Endometrial microvascular endothelial cells (primary cell): Measurements from ENCODE around the gene LRRC75B. TPM values are rescaled to one million over a fixed set of nuclear protein-coding genes. Genes with fewer than 3 reads are reported as not detected.
"Not testable (repeated sequence)": the region's sequence is repeated elsewhere in the genome, so short reads cannot be mapped to it uniquely, and the experiment has no call there.

ENCODE experiments used
- in situ Hi-C: cut with HindIII; loops from 2 replicates; pipeline ENCODE4 v1.10.0; 2017; ENCODE audit warnings: low sequenced_read_pairs, low pct_unique_long_range_greater_than_20kb; ENCODE audit errors: inconsistent ontology term
- total RNA-seq: library from RNA; depleted of rRNA; stranded (reverse); fragments of >200 nt; gene quantifications from one replicate; pipeline ENCODE4 v1.2.3, GENCODE V29; 2015; ENCODE audit errors: inconsistent ontology term

LRRC75B gene
- total RNA-seq, 1 donor from 2014 or later: 2.0 TPM

DNA sequence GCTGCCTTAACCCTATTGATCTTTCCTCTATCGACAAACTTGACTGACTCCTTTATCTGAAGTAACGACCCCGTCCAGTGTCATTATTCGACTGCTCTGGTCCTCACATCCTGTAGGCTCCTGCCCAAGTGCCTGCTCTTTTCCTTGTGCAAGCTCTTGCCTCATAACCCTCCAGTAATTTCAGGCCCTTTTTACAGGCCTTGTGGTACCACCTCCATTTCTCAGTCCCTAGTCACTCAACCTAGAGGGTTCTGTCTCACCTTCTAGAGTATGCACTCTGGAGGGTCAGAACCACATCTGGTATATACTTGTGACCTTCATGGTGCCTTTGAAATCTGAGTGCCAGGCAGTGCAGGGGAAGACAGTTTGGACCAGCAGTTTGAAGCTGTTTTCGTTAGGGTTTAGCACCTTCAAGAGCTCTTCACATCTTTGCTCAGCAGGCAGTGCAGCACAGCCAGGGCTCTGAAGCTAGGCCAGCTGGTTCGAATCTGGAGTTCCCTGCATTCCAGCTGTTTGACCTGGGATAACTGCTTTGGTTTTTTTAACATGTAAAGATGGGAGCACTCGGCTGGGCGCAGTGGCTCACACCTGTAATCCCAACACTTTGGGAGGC, 25.9 kb downstream of the LRRC75B start:
- in situ Hi-C loops: no loop called here

DNA sequence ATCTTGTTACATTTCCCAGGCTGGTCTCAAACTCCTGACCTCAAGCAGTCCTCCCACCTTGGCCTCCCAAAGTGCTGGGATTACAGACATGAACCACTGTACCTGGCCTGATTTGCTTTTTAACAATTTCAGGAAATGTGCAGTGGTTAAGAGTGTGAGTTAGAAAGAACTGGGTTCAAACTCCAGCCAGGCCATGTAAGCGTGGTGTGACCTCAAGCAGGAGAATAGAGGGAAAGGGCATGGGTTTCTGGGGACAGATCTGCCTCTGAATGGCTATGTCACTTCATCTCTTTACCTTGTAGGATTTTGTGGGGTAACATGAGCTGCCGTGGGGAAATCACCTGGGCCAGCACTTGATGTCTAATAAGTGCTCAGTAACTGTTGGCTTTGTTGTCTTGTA, 27.8 kb downstream of the LRRC75B start:
- in situ Hi-C loops: no loop called here

DNA sequence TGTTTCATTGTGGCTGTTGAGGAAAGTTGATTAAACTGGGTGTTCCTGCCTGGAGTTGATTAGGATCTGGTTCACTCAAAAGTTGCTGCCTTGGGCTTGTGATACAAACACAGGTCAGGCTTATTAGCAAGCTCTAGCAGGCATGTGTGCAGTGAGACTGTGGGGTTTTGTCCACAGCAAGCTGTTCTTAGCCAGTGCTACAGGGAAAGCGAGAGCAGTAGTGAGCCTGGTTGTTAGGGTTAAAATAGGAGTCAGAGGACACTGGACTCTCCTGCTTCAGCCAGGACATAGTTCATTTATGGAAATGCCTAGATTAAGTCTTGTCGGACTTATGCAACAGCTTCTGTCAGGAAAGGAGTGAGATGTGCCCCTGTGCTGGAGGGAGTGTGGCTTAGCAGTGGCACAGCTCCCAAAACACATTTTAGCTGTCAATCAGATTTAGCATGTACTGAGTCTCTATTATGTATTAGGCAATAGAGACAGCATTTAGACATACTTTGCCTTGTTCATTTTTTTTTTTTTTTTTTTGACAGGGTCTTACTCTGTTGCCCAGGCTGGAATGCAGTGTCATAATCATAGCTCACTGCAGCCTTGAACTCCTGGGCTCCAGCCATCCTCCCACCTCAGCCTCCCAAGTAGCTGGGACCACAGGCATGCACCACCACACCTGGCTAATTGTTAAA, 28.4 kb downstream of the LRRC75B start:
- in situ Hi-C loops: no loop called here

DNA sequence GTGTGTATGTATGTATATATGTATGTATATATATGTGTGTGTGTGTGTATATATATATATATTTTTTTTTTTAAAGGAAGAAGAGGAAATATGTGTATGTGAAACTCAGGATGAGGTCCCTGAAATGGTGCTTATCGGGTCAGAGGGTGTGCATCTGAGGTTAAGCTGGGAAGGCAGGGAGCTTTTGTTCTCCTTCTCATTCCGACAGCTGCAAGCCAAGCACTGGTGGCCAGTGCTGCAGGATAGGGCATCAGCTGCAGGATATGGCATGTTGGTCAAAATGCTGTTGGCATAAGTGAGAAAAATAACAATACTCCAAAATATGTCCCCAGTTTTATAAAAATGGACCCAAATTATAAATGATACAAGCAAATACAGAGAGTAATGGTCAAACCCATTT, 29.6 kb downstream of the LRRC75B start:
- in situ Hi-C loops: no loop called here

DNA sequence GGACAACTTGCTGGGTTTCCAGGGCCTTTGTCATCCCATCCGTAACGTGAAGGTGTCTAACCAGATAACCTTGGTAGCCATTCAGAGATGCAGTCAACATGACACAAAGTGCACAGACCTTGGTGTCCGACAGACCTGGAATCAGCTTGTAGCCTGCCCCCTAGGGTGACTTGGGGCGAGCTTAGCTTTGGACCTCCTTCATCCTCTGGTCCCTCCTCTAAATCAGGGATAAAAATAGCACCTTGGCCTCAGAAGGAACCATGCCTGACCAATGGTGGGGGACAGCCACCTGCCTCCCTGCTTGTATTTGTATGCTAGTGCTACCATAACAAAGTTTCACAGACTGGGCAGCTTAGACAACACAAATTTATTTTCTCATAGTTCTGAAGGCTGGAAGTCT, 33.4 kb downstream of the LRRC75B start:
- in situ Hi-C loops: no loop called here

DNA sequence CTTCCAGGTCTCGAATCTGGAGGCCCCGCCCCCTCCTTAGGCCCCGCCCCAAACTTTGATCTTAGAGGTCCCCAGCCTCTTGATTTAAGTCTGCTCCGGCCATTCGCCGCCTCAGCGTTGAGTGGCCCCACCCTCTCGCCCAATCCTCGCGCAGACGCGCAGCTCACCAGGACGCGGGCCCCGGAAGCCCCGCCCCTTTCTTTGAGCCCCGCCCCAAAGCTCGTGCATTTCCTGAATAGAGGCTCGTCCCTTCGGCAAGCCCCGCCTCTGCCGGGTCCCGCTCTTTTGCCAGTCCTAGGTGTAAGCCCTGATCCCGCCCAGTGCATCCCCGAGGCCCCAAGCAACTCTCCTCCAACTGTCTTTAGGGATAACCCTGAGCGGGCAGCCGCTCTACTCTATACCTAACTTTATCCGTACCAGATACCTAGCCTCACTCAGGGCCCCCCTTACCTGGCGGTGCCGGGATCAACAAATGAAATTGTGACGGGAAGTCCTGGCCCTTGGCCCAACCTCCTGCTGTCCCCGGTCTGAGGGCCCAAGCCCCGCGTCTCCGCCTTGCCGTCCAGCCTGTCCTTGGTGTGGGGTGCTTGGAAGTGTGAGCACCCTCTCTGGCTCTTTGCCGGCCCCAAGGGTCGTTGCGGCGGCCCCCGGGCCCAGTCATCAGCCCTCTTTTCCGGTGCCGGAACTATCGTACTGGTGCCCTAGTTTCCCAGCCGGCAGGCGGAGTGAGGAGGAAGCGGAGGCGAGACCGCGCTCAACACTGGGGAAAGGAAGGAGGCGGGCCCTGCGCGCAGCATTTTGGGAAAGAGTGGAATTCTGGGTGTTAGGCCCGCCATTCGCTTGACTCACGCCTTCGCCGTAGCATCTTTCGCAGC, 37.5 kb downstream of the LRRC75B start, which contains the start of gene SNRPD3:
TSS of gene SNRPD3 (plus strand) at position 835 of the 875 bp plus-strand sequence. CDS start 1,676 bp downstream, outside the sequence.
- in situ Hi-C loops: no loop called here

DNA sequence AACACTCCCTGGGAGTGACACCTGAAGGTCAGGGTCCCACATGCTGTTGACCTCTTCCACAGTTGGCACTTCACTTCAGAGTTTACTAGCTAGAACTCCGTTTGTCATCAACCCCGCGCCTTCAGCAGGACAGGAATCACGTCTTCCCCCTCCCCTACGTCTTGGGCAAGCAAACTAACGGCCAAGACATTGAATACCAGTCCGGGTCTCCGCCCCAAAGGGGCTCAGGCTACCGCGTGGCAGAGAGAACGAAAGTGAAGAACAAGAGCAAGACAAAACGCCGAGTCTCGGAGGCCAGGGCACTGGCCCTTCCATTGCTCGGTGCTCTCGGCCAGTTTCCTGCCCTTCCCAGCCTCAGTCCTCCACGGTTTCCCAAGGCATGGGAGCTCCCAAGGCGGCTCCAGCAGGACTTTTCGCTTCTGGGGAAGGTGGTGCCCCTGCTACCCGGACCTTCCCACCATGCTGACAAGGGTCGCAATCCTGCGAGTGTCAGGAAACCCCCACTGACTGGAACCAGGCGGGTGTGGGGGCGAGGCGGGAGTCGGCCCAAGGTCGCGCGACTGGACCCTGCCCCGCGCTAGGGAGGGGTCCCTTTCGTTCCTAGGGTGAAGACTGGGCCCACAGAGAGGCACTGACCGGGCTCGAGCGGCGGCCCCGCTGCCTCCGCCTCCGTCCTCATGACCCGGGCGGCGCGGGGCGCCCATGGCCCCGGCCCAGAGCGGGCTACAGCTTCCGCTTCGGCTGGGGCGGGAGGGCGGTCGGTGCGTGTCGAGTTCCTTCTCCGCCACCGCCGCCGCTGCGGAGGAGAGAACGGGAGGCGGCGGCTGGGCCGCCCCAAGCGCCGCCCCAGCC, 38.3 kb downstream of the LRRC75B start, which contains the start of gene GUCD1:
TSS of gene GUCD1 (minus strand) at position 826 of the 852 bp plus-strand sequence. CDS start at position 679, 147 bp downstream.
- in situ Hi-C loops: no loop called here

DNA sequence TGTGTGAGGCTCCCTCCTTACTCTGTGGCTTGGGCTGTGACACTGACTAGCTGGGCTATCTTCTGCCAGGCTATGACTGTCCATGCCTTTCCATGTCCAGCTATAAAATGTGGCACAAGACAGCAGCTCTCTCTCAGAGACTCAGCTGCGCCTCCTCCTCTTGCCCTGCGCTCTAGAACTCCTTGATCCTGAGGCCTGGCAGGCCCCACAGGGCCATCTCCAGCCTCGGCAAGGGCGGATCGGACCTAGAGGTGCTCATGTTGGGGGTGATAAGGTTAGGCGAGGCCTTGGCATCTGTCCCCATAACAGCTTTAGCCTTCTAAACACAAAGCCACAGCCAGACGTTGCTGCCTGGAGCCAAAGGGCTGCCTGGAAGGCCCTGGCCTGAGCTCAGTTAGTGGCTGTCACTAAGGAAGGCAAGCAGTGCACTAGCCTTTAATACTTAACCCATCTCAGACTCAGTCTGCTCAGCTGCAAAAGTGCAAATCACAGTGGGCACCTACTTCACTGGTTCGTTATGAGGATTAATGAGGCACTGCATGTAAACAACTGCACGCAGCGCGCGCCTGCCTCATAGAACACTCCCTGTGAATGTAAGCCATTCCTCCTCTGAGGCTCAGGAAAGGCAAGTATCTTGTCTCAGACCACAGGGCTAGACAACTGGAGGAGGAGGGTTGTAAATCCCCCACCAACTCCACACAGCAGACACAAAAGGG, 39.1 kb downstream of the LRRC75B start:
- in situ Hi-C loops: no loop called here

DNA sequence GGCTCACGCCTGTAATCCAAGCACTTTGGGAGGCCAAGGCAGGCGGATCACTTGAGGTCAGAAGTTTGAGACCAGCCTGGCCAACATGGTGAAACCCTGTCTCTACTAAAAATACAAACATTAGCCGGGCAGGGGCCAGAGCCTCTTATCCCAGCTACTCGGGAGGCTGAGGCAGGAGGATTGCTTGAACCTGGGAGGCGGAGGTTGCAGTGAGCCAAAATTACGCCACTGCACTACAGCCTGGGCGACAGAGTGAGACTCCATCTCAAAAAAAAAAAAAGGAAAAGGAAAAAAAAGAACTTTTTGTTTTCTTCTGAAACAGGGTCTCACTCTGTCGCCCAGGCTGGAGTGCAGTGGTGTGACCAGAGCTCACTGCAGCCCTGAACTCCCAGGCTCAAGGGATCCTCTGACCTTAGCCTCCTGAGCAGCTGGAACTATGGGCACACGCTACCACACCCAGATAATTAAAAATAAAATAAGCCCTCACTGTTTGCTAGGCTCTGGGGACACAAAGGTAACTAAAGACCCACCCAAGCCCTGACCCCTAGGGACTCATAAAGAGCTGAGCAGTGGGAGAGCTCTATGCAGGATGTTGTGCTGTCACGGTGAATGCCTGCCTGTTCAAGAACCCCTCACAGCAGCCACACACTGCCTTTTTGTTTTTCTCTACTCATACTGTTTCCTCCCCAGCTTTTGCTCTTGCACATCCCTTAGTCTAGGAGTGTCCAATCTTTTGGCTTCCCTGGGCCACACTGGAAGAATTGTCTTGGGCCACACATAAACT, 40.2 kb downstream of the LRRC75B start:
- in situ Hi-C loops: not testable (repeated sequence)

DNA sequence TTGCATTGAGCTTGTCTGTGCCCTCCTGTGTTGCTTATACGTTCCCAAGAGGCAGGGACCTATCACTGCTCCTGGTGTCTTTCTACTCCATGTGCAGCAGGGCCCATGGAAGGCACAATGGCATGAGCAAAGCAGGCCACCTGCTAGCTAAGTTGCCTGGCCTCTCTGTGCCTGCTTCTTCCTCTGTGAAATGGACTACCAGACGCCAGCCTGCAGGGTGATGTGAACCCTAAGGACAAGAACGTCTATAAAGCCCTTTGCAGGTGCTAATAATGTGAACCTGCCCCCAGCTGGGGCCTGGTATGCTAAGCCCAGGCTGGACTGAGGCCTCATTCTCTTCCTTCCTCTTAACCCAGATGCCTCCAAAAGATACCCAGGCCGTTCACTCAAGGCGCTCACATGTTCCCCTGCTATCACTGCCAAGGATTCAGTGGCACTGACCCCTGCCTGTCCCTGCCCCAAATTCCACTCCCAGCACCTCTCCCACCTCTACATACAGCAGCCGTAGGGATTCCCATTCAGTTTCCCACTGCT, 41.9 kb downstream of the LRRC75B start:
- in situ Hi-C loops: no loop called here

DNA sequence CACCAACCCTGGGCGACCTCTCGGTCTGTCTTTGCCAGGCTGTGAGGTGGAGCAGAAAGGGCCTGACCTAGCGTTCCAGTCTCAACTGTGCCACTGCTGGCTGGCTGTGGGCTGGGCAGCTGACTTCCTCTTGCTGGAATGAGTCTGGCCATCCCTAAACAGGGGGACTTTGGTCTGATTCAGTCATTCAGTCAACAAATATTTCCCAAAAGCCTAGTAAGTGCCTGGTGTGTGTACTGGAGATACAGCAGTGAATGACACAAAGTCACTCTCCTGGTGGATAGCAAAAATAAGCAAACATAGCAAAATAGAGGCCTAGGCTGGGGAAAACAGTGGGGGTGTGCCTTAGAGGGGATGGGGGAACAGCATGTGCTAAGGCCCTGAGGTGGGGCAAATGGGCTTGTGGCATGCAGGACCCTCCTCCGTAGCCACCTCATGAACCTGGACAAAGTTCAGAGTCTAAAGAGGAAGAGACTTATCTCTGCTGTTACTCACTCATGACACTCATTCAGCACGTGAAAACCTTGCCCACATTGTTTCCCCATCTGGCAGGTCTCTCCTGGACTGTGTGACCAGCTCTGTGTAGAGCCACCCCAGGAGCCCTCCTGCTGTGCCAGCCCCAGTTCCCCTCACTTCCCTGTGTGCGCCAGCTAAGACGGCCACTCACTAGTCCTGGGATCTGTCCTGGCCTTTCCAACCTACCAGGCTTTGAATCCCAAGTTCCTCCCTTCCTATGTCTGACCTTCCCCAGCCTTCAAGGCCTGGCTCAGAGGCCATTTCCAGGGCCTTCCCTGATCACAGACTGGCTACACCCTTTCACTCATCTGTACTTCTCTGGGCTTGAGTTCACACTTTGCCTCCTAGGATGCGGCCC, 42.6 kb downstream of the LRRC75B start:
- in situ Hi-C loops: no loop called here

DNA sequence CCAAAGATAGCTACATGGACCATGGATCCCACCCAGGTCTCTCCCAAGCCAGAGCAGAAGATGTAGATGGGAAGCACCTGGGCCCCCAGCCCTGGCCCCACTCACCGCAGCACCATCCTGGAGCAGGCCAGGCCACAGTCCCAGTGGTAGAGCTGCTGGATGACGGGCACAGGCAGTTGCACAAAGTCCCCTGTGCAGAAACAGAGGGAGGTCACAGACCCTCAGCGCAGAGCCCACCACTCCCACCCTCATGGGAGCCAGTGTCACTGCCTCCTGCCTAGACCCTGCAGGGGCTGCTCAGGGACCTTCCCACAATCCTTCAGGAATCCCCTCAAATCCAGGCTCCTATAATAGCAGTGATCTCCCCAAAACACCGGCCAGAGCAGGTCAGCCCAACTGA, 44.1 kb downstream of the LRRC75B start:
- in situ Hi-C loops: no loop called here

DNA sequence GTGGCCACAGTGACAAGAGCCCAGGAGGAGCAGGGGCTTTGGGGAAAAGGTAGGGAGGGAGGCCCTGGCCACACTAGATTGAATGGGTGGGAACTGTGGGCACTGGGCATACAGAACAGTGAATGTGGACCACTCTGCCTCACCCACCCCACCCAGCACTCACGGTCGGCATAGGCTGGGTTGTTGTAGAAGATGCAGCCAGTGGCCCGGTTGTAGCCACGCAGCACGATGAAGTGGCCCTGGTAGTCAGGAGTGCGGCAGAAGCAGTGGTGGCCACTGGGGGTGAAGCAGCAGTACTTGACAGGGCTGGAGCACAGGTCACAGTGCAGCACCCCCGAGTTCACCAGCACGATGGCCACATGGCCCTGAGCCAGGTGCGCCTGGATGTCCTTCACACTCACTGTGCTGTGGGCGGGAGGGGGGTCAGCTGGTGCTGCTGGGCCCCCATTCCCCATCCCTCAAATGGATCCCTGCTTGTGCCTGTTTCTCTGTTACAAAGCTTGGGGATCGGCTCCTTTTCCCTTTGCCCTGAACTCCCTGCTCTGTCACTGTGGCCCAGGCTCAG, 49.1 kb downstream of the LRRC75B start:
- in situ Hi-C loops: no loop called here

DNA sequence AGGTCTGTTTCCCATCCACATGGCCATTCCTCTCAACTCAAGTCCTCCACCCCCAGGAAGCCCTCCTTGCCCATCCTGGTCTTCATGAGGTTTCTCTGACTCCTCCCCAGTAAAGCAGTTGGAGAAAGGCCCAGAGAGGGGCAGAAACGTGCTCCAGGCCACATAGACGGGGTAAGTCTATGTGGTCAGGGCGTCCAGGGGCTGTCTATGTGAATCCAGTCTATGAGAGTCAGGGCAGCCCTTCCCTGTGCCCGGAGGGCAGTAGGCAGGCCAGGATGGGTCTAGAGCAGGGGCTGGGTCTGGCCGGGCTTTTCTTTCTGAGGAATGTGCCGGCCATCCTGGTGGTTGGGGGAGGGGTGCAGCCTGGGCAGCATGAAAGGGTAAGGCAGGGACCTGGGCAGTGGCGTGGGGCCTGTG, 49.7 kb downstream of the LRRC75B start:
- in situ Hi-C loops: no loop called here

DNA sequence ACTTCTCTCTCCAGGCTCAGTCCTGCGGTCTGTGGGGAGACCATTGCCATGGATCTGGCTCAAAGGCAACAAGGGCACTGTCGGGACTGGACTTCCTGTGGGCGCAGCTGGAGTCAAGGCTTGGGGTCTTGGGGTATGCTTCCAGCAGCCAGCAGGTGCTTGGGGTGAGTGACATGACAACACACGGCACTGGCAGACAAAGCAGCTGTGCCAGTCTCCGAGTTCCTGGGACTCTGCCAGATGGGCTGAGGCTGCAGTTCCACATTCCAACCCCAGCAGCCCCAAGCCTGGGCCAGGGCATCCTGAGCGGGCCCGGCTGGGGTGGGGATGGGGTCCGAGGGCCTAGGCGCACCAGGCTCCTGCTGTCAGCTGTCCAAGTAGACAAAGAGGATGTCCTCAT, 50.2 kb downstream of the LRRC75B start:
- in situ Hi-C loops: no loop called here
